Adipocyte (in vitro differentiated cells): Measurements from ENCODE around the gene C1QTNF4.

ENCODE experiments used
- DNase-seq: peaks from one replicate; pipeline ENCODE4 v3.0.0-alpha.2; 2015; ENCODE audit warnings: low read depth
- H3K27me3 ChIP-seq: replicated peaks from 2 replicates; pipeline ENCODE4 v1.7.0; 2013; ENCODE audit warnings: mild to moderate bottlenecking, low read length, moderate library complexity; ENCODE audit not compliant: control insufficient read depth, insufficient read depth
- H3K36me3 ChIP-seq: 2 replicates; pipeline ENCODE4 v1.7.0; 2013; ENCODE audit warnings: low read length, mild to moderate bottlenecking, moderate library complexity; ENCODE audit not compliant: control insufficient read depth, insufficient read depth, severe bottlenecking
- H3K4me1 ChIP-seq: 2 replicates; pipeline ENCODE4 v1.7.0; 2013; ENCODE audit warnings: mild to moderate bottlenecking, low read length, moderate library complexity; ENCODE audit not compliant: control insufficient read depth, insufficient read depth
- H3K4me3 ChIP-seq: 2 replicates; pipeline ENCODE4 v1.7.0; 2013; ENCODE audit warnings: mild to moderate bottlenecking, low read length, moderate library complexity
- H3K9ac ChIP-seq: 2 replicates; pipeline ENCODE4 v1.7.0; 2013; ENCODE audit warnings: mild to moderate bottlenecking, low read length, moderate library complexity
- H3K9me3 ChIP-seq: 2 replicates; pipeline ENCODE4 v1.7.0; 2013; ENCODE audit warnings: mild to moderate bottlenecking, low read length, moderate library complexity; ENCODE audit not compliant: control insufficient read depth

Gene C1QTNF4

GRCh38 chr11:47592970-47593369, 1.2 kb downstream of the C1QTNF4 start:
- H3K4me3 ChIP-seq = no peak overlapping the region
- no peak for DNase-seq

GRCh38 chr11:47592251-47592650, 2.0 kb downstream of the C1QTNF4 start:
- H3K9ac ChIP-seq = no peak overlapping the region
- H3K4me1 ChIP-seq = peaks cover 6% of the 10 kb centered on the region
- peaks cover 48% of the 10 kb centered on the region for H3K27me3 ChIP-seq
- H3K4me3 ChIP-seq = no peak overlapping the region
- H3K9me3 ChIP-seq = no peaks in the 10 kb centered on the region
- H3K36me3 ChIP-seq = no peaks in the 10 kb centered on the region
- no peak for DNase-seq

More at GRCh38 chr11:47592970-47593369, 1.2 kb downstream of the C1QTNF4 start:
- H3K27me3 ChIP-seq = peaks cover 48% of the 10 kb centered on the region
- H3K4me1 ChIP-seq = no peaks in the 10 kb centered on the region
- H3K36me3 ChIP-seq = no peaks in the 10 kb centered on the region
- H3K9me3 ChIP-seq = no peaks in the 10 kb centered on the region
- H3K9ac ChIP-seq = no peak overlapping the region

- H3K4me3 ChIP-seq = no peak overlapping the region
- H3K9ac ChIP-seq = no peak overlapping the region
- H3K36me3 ChIP-seq = no peaks in the 10 kb centered on the region
- H3K9me3 ChIP-seq = no peaks in the 10 kb centered on the region
- peaks cover 48% of the 10 kb centered on the region for H3K27me3 ChIP-seq
- no peak for DNase-seq
- H3K4me1 ChIP-seq = peaks cover 7% of the 10 kb centered on the region
Measured at GRCh38 chr11:47591764-47592163, 2.4 kb downstream of the C1QTNF4 start.

DNA sequence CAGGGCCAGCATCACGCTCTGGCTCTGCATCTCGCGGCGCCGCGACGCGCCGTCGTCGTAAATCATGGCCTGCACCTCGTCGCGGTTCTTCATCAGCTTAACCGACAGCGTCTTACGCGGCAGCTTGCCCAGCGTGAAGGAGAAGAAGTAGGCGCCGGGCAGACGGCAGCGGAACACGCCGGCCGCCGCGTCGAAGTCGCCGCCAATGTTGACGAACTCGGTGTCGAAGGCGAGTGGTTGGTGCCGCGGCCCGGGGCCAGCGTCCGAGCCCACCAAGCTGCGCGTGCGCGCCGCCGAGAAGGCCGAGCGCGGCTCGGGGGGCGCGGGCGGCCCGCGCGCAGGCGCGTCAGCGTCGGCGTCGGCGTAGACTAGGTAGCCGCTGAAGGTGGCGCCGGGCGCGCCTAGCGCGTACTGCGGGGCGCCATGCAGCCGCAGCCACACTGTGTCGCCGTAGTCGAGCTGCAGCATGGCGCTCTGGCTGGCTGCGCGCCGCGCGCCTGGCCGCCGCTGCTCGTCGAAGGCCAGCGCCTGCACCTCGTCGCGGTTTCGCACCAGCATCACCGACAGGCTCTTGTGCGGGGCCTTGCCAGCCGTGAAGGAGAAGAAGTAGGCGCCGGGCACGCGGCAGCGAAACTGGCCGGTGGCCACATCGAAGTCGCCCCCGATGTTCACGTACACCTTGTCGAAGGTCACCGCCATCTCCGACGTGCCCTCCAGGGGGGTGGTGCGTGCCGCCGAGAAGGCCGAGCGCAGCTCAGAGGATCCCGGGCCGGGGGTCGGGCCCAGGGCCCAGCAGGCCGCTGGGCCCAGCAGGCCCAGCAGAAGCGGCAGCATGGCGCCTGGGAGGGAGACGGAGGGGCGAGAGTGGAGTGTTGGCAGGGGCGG, 4.0 kb downstream of the C1QTNF4 start:
- no peak for DNase-seq
- Histone ChIP-seq H3K4me1 (peaks cover 18% of the 10 kb centered on the region), H3K4me3 (no peak overlapping the region), H3K9me3 (no peaks in the 10 kb centered on the region), H3K36me3 (no peaks in the 10 kb centered on the region), H3K27me3 (peaks cover 43% of the 10 kb centered on the region), H3K9ac (no peak overlapping the region)

GRCh38 chr11:47589584-47589976, 4.6 kb downstream of the C1QTNF4 start:
- H3K4me3 ChIP-seq = no peak overlapping the region
- no peak overlapping the region for H3K9ac ChIP-seq
- H3K4me1 ChIP-seq = peaks cover 18% of the 10 kb centered on the region
- H3K9me3 ChIP-seq = no peaks in the 10 kb centered on the region
- peaks cover 6% of the 10 kb centered on the region for H3K36me3 ChIP-seq
- no peak for DNase-seq
- peaks cover 37% of the 10 kb centered on the region for H3K27me3 ChIP-seq

GRCh38 chr11:47589118-47589517, 5.1 kb downstream of the C1QTNF4 start:
- Histone ChIP-seq H3K9ac (no peak overlapping the region), H3K4me3 (no peak overlapping the region), H3K36me3 (peaks cover 11% of the 10 kb centered on the region), H3K4me1 (peaks cover 18% of the 10 kb centered on the region), H3K9me3 (no peaks in the 10 kb centered on the region), H3K27me3 (peaks cover 35% of the 10 kb centered on the region)
- DNase-seq = no peak

- Histone ChIP-seq H3K27me3 (peaks cover 23% of the 10 kb centered on the region), H3K4me1 (peaks cover 18% of the 10 kb centered on the region), H3K9me3 (no peaks in the 10 kb centered on the region), H3K4me3 (no peak overlapping the region), H3K9ac (no peak overlapping the region), H3K36me3 (peaks cover 24% of the 10 kb centered on the region)
- no peak for DNase-seq
Measured at GRCh38 chr11:47587723-47588326, 6.4 kb downstream of the C1QTNF4 start.

- H3K4me1 ChIP-seq = peaks cover 18% of the 10 kb centered on the region
- no peak overlapping the region for H3K9ac ChIP-seq
- peaks cover 30% of the 10 kb centered on the region for H3K36me3 ChIP-seq
- H3K4me3 ChIP-seq = no peak overlapping the region
- DNase-seq = no peak
- H3K27me3 ChIP-seq = peaks cover 17% of the 10 kb centered on the region
- no peaks in the 10 kb centered on the region for H3K9me3 ChIP-seq
Measured at GRCh38 chr11:47587039-47587716, 7.0 kb downstream of the C1QTNF4 start.

DNA sequence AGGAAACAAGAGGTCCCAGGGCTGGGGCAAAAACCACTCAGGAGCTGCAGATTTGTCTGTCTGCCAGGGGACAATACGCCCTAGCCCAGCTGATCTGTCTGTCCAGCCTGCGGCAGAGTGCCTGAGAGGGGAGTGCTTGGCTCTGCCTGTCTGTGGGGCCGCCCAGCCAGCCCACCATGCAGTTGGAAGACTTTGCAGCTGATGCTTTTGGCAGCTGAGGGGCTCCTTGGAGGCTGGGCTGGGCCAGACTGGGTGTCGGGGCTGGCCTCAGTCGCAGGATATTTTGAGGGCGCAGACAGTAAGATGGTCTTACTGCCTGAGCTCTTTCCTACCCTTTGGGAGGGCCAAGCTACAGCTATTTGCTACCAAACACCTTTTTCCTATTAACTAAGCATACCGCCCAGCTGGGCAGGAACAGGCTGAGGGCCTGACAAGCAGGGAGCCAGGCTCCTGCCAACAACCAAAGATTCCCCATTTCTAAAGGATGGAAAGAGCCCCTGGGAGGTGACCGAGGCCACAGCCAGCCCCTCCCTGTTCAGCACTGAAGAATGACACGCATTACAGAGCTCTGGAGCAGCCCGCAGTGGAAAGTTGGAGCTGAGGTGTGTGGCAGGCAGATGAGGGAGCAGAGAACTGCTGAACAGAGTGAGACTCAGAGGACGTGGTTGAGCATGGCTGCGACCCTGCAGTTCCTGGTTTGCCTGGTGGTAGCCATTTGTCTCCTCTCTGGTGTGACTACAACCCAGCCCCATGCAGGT, 7.9 kb downstream of the C1QTNF4 start, which contains the start of gene FAM180B:
FAM180B (plus strand) TSS at position 581 of the 758 bp plus-strand sequence; CDS start at position 672, 91 bp downstream.
- H3K9me3 ChIP-seq = no peaks in the 10 kb centered on the region
- H3K36me3 ChIP-seq = peaks cover 39% of the 10 kb centered on the region
- peaks cover 13% of the 10 kb centered on the region for H3K27me3 ChIP-seq
- H3K4me1 ChIP-seq = peaks cover 18% of the 10 kb centered on the region
- no peak for DNase-seq
- H3K4me3 ChIP-seq = no peak within 1 kb of the TSS
- no peak within 1 kb of the TSS for H3K9ac ChIP-seq

DNA sequence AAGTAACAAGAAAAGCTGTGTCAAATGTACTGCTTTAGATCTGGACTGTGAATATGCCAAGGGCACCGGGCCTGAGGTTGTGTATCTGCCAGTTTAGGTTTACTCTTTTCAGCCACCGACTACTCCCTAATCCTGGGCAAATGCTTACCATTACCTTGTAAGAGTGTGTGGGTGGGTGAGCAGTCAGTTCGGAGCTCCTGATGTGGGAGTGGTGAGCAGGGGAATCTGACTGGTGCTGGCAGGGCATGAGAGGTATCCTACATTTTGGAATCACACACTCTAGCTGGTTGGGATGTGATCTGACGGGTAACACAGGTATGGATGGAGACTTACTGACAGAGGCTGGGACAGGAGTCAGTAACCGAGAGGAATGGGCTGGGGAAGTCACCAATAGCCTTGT, 10.4 kb downstream of the C1QTNF4 start:
- peaks cover 2% of the 10 kb centered on the region for H3K27me3 ChIP-seq
- peaks cover 46% of the 10 kb centered on the region for H3K36me3 ChIP-seq
- no peaks in the 10 kb centered on the region for H3K9me3 ChIP-seq
- H3K4me3 ChIP-seq = no peak overlapping the region
- no peak for DNase-seq
- no peak overlapping the region for H3K9ac ChIP-seq
- H3K4me1 ChIP-seq = peaks cover 26% of the 10 kb centered on the region
